GM13977 (cell line): ENCODE results near the gene CDK12.
A peak's percentile ranks its signal among the peaks of the same experiment; 100 is the strongest.
"Not testable (repeated sequence)": the region's sequence is repeated elsewhere in the genome, so short reads cannot be mapped to it uniquely, and the experiment has no call there.

Experiments
- DNase-seq: peaks from one replicate; pipeline ENCODE4 v3.0.0; 2012; ENCODE audit warnings: low spot score
- CTCF ChIP-seq: IDR thresholded peaks from 2 replicates; pipeline ENCODE4 v1.5.1; 2012; ENCODE audit warnings: mild to moderate bottlenecking, control low read depth; ENCODE audit not compliant: insufficient read depth; ENCODE audit errors: extremely low read depth, missing control alignments
- in situ Hi-C: fragments of 300-500 bp; cut with MboI; formaldehyde crosslinking; loops from one replicate; pipeline ENCODE4 v1.12.0; 2022; ENCODE audit warnings: low sequenced_read_pairs, low pct_unique_long_range_greater_than_20kb, mixed read lengths, inconsistent platforms; ENCODE audit not compliant: unreplicated experiment

CDK12 gene

GRCh38 chr17:39540611-39541010, 79.3 kb downstream of the CDK12 start:
- TF ChIP-seq CTCF: no peak
- in situ Hi-C loops: no loop called here
- no peak for DNase-seq

GRCh38 chr17:39541652-39542051, 80.4 kb downstream of the CDK12 start:
- no peak for DNase-seq
- in situ Hi-C loops: no loop called here
- TF ChIP-seq CTCF: no peak

- in situ Hi-C loops: no loop called here
- no peak for DNase-seq
- no peak for TF ChIP-seq CTCF
Measured at GRCh38 chr17:39543176-39543575, 81.9 kb downstream of the CDK12 start.

GRCh38 chr17:39543664-39544063, 82.4 kb downstream of the CDK12 start:
- no peak for TF ChIP-seq CTCF
- DNase-seq: no peak
- in situ Hi-C loops: no loop called here

GRCh38 chr17:39544361-39544760, 83.1 kb downstream of the CDK12 start:
- in situ Hi-C loops, DNase-seq: not testable (repeated sequence)

- DNase-seq: peak; percentile 79
- in situ Hi-C loops: no loop called here
- TF ChIP-seq CTCF: peak; percentile 93
Measured at GRCh38 chr17:39547713-39548478, 86.6 kb downstream of the CDK12 start.

- in situ Hi-C loops: no loop called here
- no peak for DNase-seq
- TF ChIP-seq CTCF: no peak
Measured at GRCh38 chr17:39548494-39549225, 87.4 kb downstream of the CDK12 start.
